HL-60 (cell line): ENCODE results near the gene TUBB.

Experiments
- DNase-seq, 2 experiments: peaks; one replicate each; pipeline ENCODE4 v3.0.0-alpha.2; 2010 to 2020; ENCODE audit warnings: low read depth in 1 of 2, low spot score in 1 of 2
- H3K27ac ChIP-seq: fragments of 250-450 bp; sonication (Bioruptor Pico); replicated peaks from 2 replicates; pipeline ENCODE4 v1.5.1; 2020; ENCODE audit warnings: mild to moderate bottlenecking, moderate library complexity
- H3K27me3 ChIP-seq: fragments of 250-450 bp; sonication (Bioruptor Pico); 2 replicates; pipeline ENCODE4 v1.5.1; 2021; ENCODE audit warnings: mild to moderate bottlenecking, moderate library complexity; ENCODE audit not compliant: insufficient read depth, poor library complexity, severe bottlenecking
- H3K4me3 ChIP-seq: replicated peaks from 2 replicates; pipeline ENCODE4 v1.5.1; 2011; ENCODE audit warnings: mild to moderate bottlenecking, control low read depth, low read length; ENCODE audit not compliant: insufficient read depth
- CTCF ChIP-seq: IDR thresholded peaks from one replicate; pipeline ENCODE4 v1.5.1; 2011; ENCODE audit warnings: low read length, control low read depth, inconsistent platforms; ENCODE audit not compliant: insufficient read depth
- GABPA ChIP-seq: IDR thresholded peaks from 2 replicates; pipeline ENCODE4 v1.6.1; 2012; ENCODE audit warnings: low read depth
- POLR2AphosphoS5 ChIP-seq: IDR thresholded peaks from 2 replicates; pipeline ENCODE4 v1.6.1; 2012; ENCODE audit warnings: low read depth
- REST ChIP-seq: IDR thresholded peaks from 2 replicates; pipeline ENCODE4 v1.6.1; 2012; ENCODE audit warnings: low read depth; ENCODE audit not compliant: insufficient replicate concordance
- SPI1 ChIP-seq: IDR thresholded peaks from 2 replicates; pipeline ENCODE4 v1.6.1; 2012; ENCODE audit warnings: low read depth, mild to moderate bottlenecking, borderline replicate concordance

The TUBB gene

GRCh38 chr6:30730601-30731435 is 10.7 kb downstream of the TUBB start:
- TF ChIP-seq REST (no peak), CTCF (peak; percentile 75), GABPA (0 out of 2 replicates have a peak, but pooled peaks have one; percentile 29), POLR2AphosphoS5 (0 out of 2 replicates have a peak, but pooled peaks have one; percentile 19), SPI1 (peak; percentile 77)
- H3K27me3 ChIP-seq = no peaks in the 10 kb centered on the region
- DNase-seq = peak in 1 of 2 experiments; percentile 91
- no peak overlapping the region for H3K4me3 ChIP-seq
- peak overlapping the region; percentile 11; the same call in 1 of the 2 replicates for H3K27ac ChIP-seq

- no peak for DNase-seq
- TF ChIP-seq POLR2AphosphoS5 = no peak
- no peak for TF ChIP-seq CTCF
- TF ChIP-seq REST = no peak
- no peak for TF ChIP-seq SPI1
- TF ChIP-seq GABPA = no peak
- H3K27ac ChIP-seq = no peak overlapping the region
- no peaks in the 10 kb centered on the region for H3K27me3 ChIP-seq
- H3K4me3 ChIP-seq = no peak overlapping the region
Observed at GRCh38 chr6:30732237-30732943, 12.2 kb downstream of the TUBB start.

GRCh38 chr6:30735668-30736314 is 15.6 kb downstream of the TUBB start:
- Histone ChIP-seq H3K27me3 (no peaks in the 10 kb centered on the region), H3K27ac (no peak overlapping the region), H3K4me3 (no peak overlapping the region)
- TF ChIP-seq REST = no peak
- TF ChIP-seq POLR2AphosphoS5 = no peak
- TF ChIP-seq SPI1 = no peak
- no peak for TF ChIP-seq GABPA
- TF ChIP-seq CTCF = no peak
- no peak for DNase-seq
